SK-N-MC (cell line): Measurements from ENCODE around the gene AARS2.

Source experiments
- EZH2 ChIP-seq: fragments of 200-600 bp; sonication (generic); IDR thresholded peaks from one replicate; pipeline ENCODE4 v1.6.1; 2017; ENCODE audit warnings: antibody characterized with exemption
- POLR2AphosphoS5 ChIP-seq: IDR thresholded peaks from 2 replicates; pipeline ENCODE4 v1.6.1; 2012; ENCODE audit warnings: mild to moderate bottlenecking, low read depth, low read length, borderline replicate concordance

GRCh38 chr6:44254191-44255104, 58.7 kb downstream of the AARS2 start:
- peak; percentile 50; the same call in 1 of the 2 replicates for TF ChIP-seq POLR2AphosphoS5
- TF ChIP-seq EZH2, result no peak
